Upper lobe of left lung (tissue), 6 donors: ENCODE results near the gene TANGO2. TPM values are rescaled to one million over a fixed set of nuclear protein-coding genes. Genes with fewer than 3 reads are reported as not detected.

Source experiments
- ATAC-seq, 2 donors: fragments of 200-7000 bp; cut with Tn5 transposase; one replicate each; pipeline ENCODE4 v1.9.1; 2022; ENCODE audit warnings: mild to moderate bottlenecking in 2 of 2, moderate library complexity in 2 of 2; ENCODE audit not compliant: low FRiP score in 2 of 2
- DNase-seq, 2 donors: peaks; one replicate each; pipeline ENCODE4 v3.0.0-alpha.2; 2019 to 2020
- H3K27ac ChIP-seq, 4 donors: fragments of 200-600 bp; sonication (generic); one replicate each; pipeline ENCODE4 v1.5.1; 2016 to 2019
- H3K27me3 ChIP-seq, 4 donors: fragments of 200-600 bp; sonication (generic); one replicate each; pipeline ENCODE4 v1.5.1; 2017 to 2019
- H3K36me3 ChIP-seq, 4 donors: fragments of 200-600 bp; sonication (generic); one replicate each; pipeline ENCODE4 v1.5.1; 2016 to 2019
- H3K4me1 ChIP-seq, 4 donors: fragments of 200-600 bp; sonication (generic); one replicate each; pipeline ENCODE4 v1.5.1; 2018 to 2019
- H3K4me3 ChIP-seq, 4 donors: fragments of 200-600 bp; sonication (generic); one replicate each; pipeline ENCODE4 v1.5.1; 2017 to 2019; ENCODE audit warnings: mild to moderate bottlenecking in 2 of 4, moderate library complexity in 1 of 4
- H3K9me3 ChIP-seq, 4 donors: fragments of 200-600 bp; sonication (generic); one replicate each; pipeline ENCODE4 v1.5.1; 2018 to 2019
- CTCF ChIP-seq, 6 experiments: fragments of 450-650 bp in 4 of 6; fragments of 200-600 bp in 2 of 6; sonication (generic) in 2 of 6; IDR thresholded peaks; one replicate each; pipeline ENCODE4 v1.5.1; 2016 to 2019; ENCODE audit warnings: antibody characterized with exemption in 6 of 6
- EP300 ChIP-seq, 4 donors: sonication (generic); formaldehyde crosslinking; IDR thresholded peaks; one replicate each; pipeline ENCODE4 v1.5.1; 2017; ENCODE audit warnings: antibody characterized with exemption in 4 of 4, control low read depth in 2 of 4
- POLR2A ChIP-seq, 4 donors: fragments of 450-650 bp; IDR thresholded peaks; one replicate each; pipeline ENCODE4 v1.5.1; 2016 to 2017; ENCODE audit warnings: antibody characterized with exemption in 4 of 4, mild to moderate bottlenecking in 2 of 4
- POLR2AphosphoS5 ChIP-seq, 2 donors: sonication (generic); formaldehyde crosslinking; IDR thresholded peaks; one replicate each; pipeline ENCODE4 v1.5.1; 2017; ENCODE audit warnings: antibody characterized with exemption in 2 of 2
- WGBS, 2 donors: methylation state at CpG; one replicate each; pipeline ENCODE4 v1.1.5; 2017 to 2018; 5-methylcytosine and 5-hydroxymethylcytosine counted together
- total RNA-seq, 6 donors: library from RNA; depleted of rRNA in 4 of 6; stranded (reverse); fragments of >200 nt in 4 of 6; gene quantifications; one replicate each; pipeline versions ENCODE4 v1.1.0 to v1.2.1, GENCODE V29; 2016 to 2021
- donor health status: DM: no; HTN: no; CAD: no; lungs with moderate emphysema.
- donor health status: DM: no; HTN: yes; CAD: no; lungs with severe emphysema.

TANGO2 gene
- total RNA-seq, 6 donors from 2014 or later = 33.9 to 94.3 (median 55.0) TPM

- 88 to 95% methylated on average over 8 to 13 of the region's 13 CpGs for WGBS, 2 donors
- TF ChIP-seq EP300 (IDR thresholded peaks at IDR 0.05) (no peak), CTCF (IDR thresholded peaks at IDR 0.05) (no peak), POLR2AphosphoS5 (IDR thresholded peaks at IDR 0.05) (no peak), POLR2A (IDR thresholded peaks at IDR 0.05) (no peak)
- Histone ChIP-seq H3K27me3 (no peaks in the 10 kb centered on the region), H3K36me3 (peaks cover 48 to 99% (median 83%) of the 10 kb centered on the region in 4 donors), H3K9me3 (no peaks in the 10 kb centered on the region), H3K27ac (no peak overlapping the region), H3K4me3 (no peak overlapping the region), H3K4me1 (no peaks in the 10 kb centered on the region)
- ATAC-seq = peak in 1 of 2 donors; percentile 14
- DNase-seq = no peak
Measured at GRCh38 chr22:20093418-20094196, 72.7 kb downstream of the TANGO2 start.

- 95 to 96% methylated on average over 15 of the region's 15 CpGs for WGBS, 2 donors
- TF ChIP-seq CTCF (IDR thresholded peaks at IDR 0.05) (no peak), POLR2AphosphoS5 (IDR thresholded peaks at IDR 0.05) (no peak), POLR2A (IDR thresholded peaks at IDR 0.05) (no peak), EP300 (IDR thresholded peaks at IDR 0.05) (no peak)
- peaks cover 48 to 99% (median 84%) of the 10 kb centered on the region in 4 donors for H3K36me3 ChIP-seq
Measured at GRCh38 chr22:20094197-20094807, 73.4 kb downstream of the TANGO2 start.

GRCh38 chr22:20095521-20095920, 74.6 kb downstream of the TANGO2 start:
- peaks cover 38 to 99% (median 81%) of the 10 kb centered on the region in 4 donors for H3K36me3 ChIP-seq
- H3K4me1 ChIP-seq = no peaks in the 10 kb centered on the region
- no peak for DNase-seq
- H3K27ac ChIP-seq = no peak overlapping the region
- no peak for ATAC-seq
- no peak overlapping the region for H3K4me3 ChIP-seq
- TF ChIP-seq POLR2A (IDR thresholded peaks at IDR 0.05) = no peak
- TF ChIP-seq CTCF (IDR thresholded peaks at IDR 0.05) = no peak
- no peak for TF ChIP-seq EP300 (IDR thresholded peaks at IDR 0.05)
- no peak for TF ChIP-seq POLR2AphosphoS5 (IDR thresholded peaks at IDR 0.05)
- 90 to 94% methylated on average over 4 of the region's 4 CpGs for WGBS, 2 donors
- H3K9me3 ChIP-seq = no peaks in the 10 kb centered on the region
- no peaks in the 10 kb centered on the region for H3K27me3 ChIP-seq

More at GRCh38 chr22:20094197-20094807, 73.4 kb downstream of the TANGO2 start:
- no peaks in the 10 kb centered on the region for H3K27me3 ChIP-seq
- no peaks in the 10 kb centered on the region for H3K4me1 ChIP-seq
- DNase-seq (no peak), ATAC-seq (no peak)
- no peak overlapping the region for H3K27ac ChIP-seq
- no peaks in the 10 kb centered on the region for H3K9me3 ChIP-seq
- H3K4me3 ChIP-seq = no peak overlapping the region

- WGBS, 2 donors = 93 to 98% methylated on average over 2 of the region's 2 CpGs
- ATAC-seq = no peak
- no peak overlapping the region for H3K27ac ChIP-seq
- no peaks in the 10 kb centered on the region for H3K9me3 ChIP-seq
- no peak overlapping the region for H3K4me3 ChIP-seq
- H3K4me1 ChIP-seq = no peaks in the 10 kb centered on the region
- no peak for TF ChIP-seq CTCF (IDR thresholded peaks at IDR 0.05)
- no peak for TF ChIP-seq EP300 (IDR thresholded peaks at IDR 0.05)
- no peak for TF ChIP-seq POLR2A (IDR thresholded peaks at IDR 0.05)
- no peak for TF ChIP-seq POLR2AphosphoS5 (IDR thresholded peaks at IDR 0.05)
- peaks cover 30 to 99% (median 81%) of the 10 kb centered on the region in 4 donors for H3K36me3 ChIP-seq
- H3K27me3 ChIP-seq = no peaks in the 10 kb centered on the region
- DNase-seq = no peak
Measured at GRCh38 chr22:20096574-20097420, 75.9 kb downstream of the TANGO2 start.
